ENCODE results near the gene MAGEF1. TPM values are rescaled to one million over a fixed set of nuclear protein-coding genes. Genes with fewer than 3 reads are reported as not detected.

MAGEF1 gene
- total RNA-seq (26.2 and 27.1 TPM in 2 replicates), polyA plus RNA-seq (8.6 and 9.5 TPM in 2 replicates), polyA minus RNA-seq (16.5 and 19.3 TPM in 2 replicates)
- 20.6 TPM for total RNA-seq (2013)

DNA sequence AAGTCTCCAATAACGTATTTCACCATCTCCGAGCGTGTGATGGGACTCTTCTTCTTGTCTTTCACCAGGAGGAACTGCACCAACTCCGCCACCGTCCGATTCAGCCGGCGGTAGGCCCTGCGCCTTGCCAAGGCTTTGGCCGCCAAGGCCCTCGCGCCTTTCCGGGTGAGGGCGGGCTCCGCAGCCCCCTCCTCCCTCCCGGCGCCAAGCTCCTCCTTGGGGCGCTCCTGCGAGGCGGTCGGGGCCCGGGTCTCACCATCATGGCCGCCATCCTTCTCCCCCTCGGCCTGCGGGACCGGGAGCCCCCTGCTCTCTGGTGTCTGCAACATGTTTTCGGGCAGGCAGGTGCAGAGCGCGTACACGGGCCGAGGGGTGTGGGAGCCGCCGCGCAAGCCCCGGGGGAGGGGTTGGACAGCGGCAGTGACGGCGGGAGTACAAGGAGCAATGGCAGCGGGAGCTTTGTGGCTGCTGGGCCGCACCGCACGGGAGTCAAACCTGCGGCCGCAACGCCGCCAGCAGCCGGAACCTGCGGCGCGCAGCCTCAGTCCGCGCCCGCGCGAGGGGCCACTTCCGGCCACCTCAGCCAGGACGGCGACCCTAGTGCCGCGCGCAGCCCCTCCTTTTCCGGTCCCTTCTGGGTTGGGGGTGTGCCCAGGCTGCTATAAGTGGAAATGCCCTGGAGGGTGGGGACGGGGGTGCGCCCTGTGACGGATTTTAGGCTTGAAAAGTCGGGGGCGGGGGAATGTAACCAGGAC, at the start of gene MAGEF1:
MAGEF1 (minus strand) TSS at position 572 of the 755 bp plus-strand sequence; CDS start at position 329, 243 bp downstream.
- intact Hi-C loops (cut with micrococcal nuclease), result loop anchor here (1.0 to 5.0 kb wide), 9 partner anchors 20 to 574 kb away; partner anchors contain the start of genes ABCF3, CLCN2, EIF2B5 and EPHB3
- peaks cover 14 to 29% of the 10 kb centered on the region in 2 donors for H3K4me1 ChIP-seq (ENCODE audit: control insufficient read depth in 2 of 2, insufficient read depth in 2 of 2, low read length in 2 of 2)
- peaks cover 0 to 3% (median 0%) of the 10 kb centered on the region in 3 donors for H3K9me3 ChIP-seq (ENCODE audit: control extremely low read depth in 1 of 3, control insufficient read depth in 2 of 3, insufficient read depth in 1 of 3, low read length in 2 of 3)
- H3K9me3 Mint-ChIP-seq (ENCODE audit: insufficient read depth), result no peaks in the 10 kb centered on the region
- H3K4me3 Mint-ChIP-seq, result peak within 1 kb of the TSS; percentile 92
- peak within 1 kb of the TSS; percentile 88 for H2AFZ ChIP-seq (ENCODE audit: insufficient read depth, low read depth, low read length, poor library complexity, severe bottlenecking)
- H4K20me1 ChIP-seq (ENCODE audit: control insufficient read depth, insufficient read depth, low read length, poor library complexity, severe bottlenecking), result peaks cover 8% of the 10 kb centered on the region
- peaks cover 30% of the 10 kb centered on the region for H3K4me1 Mint-ChIP-seq
- ChIA-PET CTCF (interaction anchor here (1.7 kb wide), 1 partner anchor 151 kb away, joined by 7 read pairs; the partner anchor contains the start of gene EPHB3), POLR2A (no interaction called here)
- H3K4me2 ChIP-seq (replicated peaks; ENCODE audit: low read depth, low read length, poor library complexity, severe bottlenecking), result peak within 1 kb of the TSS; percentile 95
- H3K27me3 Mint-ChIP-seq, result no peaks in the 10 kb centered on the region
- H3K79me2 ChIP-seq (ENCODE audit: control insufficient read depth, insufficient read depth, low read length), result peaks cover 16% of the 10 kb centered on the region
- H3K27me3 ChIP-seq (replicated peaks in 1 of 4; ENCODE audit: control extremely low read depth in 1 of 4, control insufficient read depth in 3 of 4, insufficient read depth in 4 of 4, low read length in 3 of 4), result no peaks in the 10 kb centered on the region
- H3K36me3 ChIP-seq (replicated peaks in 1 of 2; ENCODE audit: control extremely low read depth in 1 of 2, control insufficient read depth in 1 of 2, extremely low read depth in 1 of 2, insufficient read depth in 2 of 2, low read length in 1 of 2), result no peaks in the 10 kb centered on the region
- peak within 1 kb of the TSS; percentile 92 for H3K27ac Mint-ChIP-seq
- H3K27ac ChIP-seq (ENCODE audit: low read length in 2 of 2), result peak within 1 kb of the TSS; percentile 73 to 78
- peak within 1 kb of the TSS; percentile 72 to 87 (median 77) for H3K4me3 ChIP-seq (ENCODE audit: control extremely low read depth in 1 of 5, extremely low read depth in 1 of 5, insufficient read depth in 1 of 5, low read depth in 2 of 5, low read length in 4 of 5)
- peak; percentile 81 for ATAC-seq (ENCODE audit: low read depth)
- WGBS (ENCODE audit: insufficient coverage), result under 1% methylated on average over 60 of the region's 67 CpGs
- H3K9ac ChIP-seq (ENCODE audit: low read length), result peak within 1 kb of the TSS; percentile 86
- TF ChIP-seq, protein P1, sequence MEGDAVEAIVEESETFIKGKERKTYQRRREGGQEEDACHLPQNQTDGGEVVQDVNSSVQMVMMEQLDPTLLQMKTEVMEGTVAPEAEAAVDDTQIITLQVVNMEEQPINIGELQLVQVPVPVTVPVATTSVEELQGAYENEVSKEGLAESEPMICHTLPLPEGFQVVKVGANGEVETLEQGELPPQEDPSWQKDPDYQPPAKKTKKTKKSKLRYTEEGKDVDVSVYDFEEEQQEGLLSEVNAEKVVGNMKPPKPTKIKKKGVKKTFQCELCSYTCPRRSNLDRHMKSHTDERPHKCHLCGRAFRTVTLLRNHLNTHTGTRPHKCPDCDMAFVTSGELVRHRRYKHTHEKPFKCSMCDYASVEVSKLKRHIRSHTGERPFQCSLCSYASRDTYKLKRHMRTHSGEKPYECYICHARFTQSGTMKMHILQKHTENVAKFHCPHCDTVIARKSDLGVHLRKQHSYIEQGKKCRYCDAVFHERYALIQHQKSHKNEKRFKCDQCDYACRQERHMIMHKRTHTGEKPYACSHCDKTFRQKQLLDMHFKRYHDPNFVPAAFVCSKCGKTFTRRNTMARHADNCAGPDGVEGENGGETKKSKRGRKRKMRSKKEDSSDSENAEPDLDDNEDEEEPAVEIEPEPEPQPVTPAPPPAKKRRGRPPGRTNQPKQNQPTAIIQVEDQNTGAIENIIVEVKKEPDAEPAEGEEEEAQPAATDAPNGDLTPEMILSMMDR (IDR thresholded peaks at IDR 0.05), result no peak
- no peak for TF ChIP-seq EZH2 (IDR thresholded peaks at IDR 0.05; ENCODE audit: borderline replicate concordance, insufficient read depth, low read depth, low read length, poor library complexity, severe bottlenecking)
- DNase-seq, result peak; percentile 73
